Left renal cortex interstitium (tissue), 4 donors: ENCODE measurements around the gene TIMM29. TPM values are rescaled to one million over a fixed set of nuclear protein-coding genes. Genes with fewer than 3 reads are reported as not detected.

Source experiments
- DNase-seq, 4 donors: peaks; one replicate each; pipeline ENCODE4 v3.0.0-alpha.2; 2013; ENCODE audit warnings: low read depth in 4 of 4, low spot score in 2 of 4, missing footprints in 1 of 4
- polyA plus RNA-seq, 4 donors: library from polyadenylated mRNA; unstranded; fragments of 120-200 nt; gene quantifications; one replicate each; pipeline ENCODE4 v1.2.1, GENCODE V29; 2013; ENCODE audit not compliant: insufficient read length in 4 of 4

TIMM29 gene
- polyA plus RNA-seq, 4 donors: 23.4 to 33.4 (median 33.2) TPM

GRCh38 chr19:10976131-10976892 lies 47.7 kb downstream of the TIMM29 start:
- DNase-seq: no peak

GRCh38 chr19:10977742-10978092 lies 49.1 kb downstream of the TIMM29 start:
- DNase-seq: no peak

Other genes starting within 250 kb of the TIMM29 start
- gene QTRT1, start 227.4 kb upstream of the TIMM29 start, polyA plus RNA-seq: 10 to 100 TPM; 38.3 to 78.8 (median 65.4) TPM
- gene DNM2, start 210.7 kb upstream of the TIMM29 start, polyA plus RNA-seq: 100 to 1,000 TPM; 124 to 180 (median 138) TPM
- gene TMED1, start 92.6 kb upstream of the TIMM29 start, polyA plus RNA-seq: 10 to 100 TPM; 52.3 to 80.3 (median 58.7) TPM
- gene C19orf38, start 80.4 kb upstream of the TIMM29 start, polyA plus RNA-seq: 1 to 10 TPM; 1.9 to 2.4 (median 2.2) TPM
- 10 to 100 TPM; 39.6 to 58.2 (median 51.2) TPM for gene CARM1, start 57.3 kb upstream of the TIMM29 start, polyA plus RNA-seq
- gene YIPF2, start 172 bp upstream of the TIMM29 start, polyA plus RNA-seq: 10 to 100 TPM; 37.7 to 60.1 (median 50.0) TPM
- 100 to 1,000 TPM; 131 to 167 (median 163) TPM for gene SMARCA4, start 32.2 kb downstream of the TIMM29 start, polyA plus RNA-seq
- gene LDLR, start 160.7 kb downstream of the TIMM29 start, polyA plus RNA-seq: 10 to 100 TPM; 21.9 to 29.5 (median 24.7) TPM
- gene SPC24, start 227.0 kb downstream of the TIMM29 start, polyA plus RNA-seq: 10 to 100 TPM; 11.6 to 21.9 (median 21.0) TPM